DMS79 (cell line): ENCODE measurements around the gene SCN8A.
A peak's percentile ranks its signal among the peaks of the same experiment; 100 is the strongest.
"Not testable (repeated sequence)": the region's sequence is repeated elsewhere in the genome, so short reads cannot be mapped to it uniquely, and the experiment has no call there.

Experiments
- DNase-seq: peaks from one replicate; lab custom pipeline; 2025; lab: John Stamatoyannopoulos, UW

SCN8A gene

GRCh38 chr12:51591016-51591901 lies at the start of gene SCN8A:
TSS of gene SCN8A (plus strand) at chr12:51591233. CDS start at chr12:51662818, 71,585 bp downstream.
- no peak for DNase-seq

- no peak for DNase-seq
Observed at GRCh38 chr12:51546097-51546496, 44.9 kb upstream of the SCN8A start.

GRCh38 chr12:51547606-51548005 lies 43.4 kb upstream of the SCN8A start:
- DNase-seq, result no peak

GRCh38 chr12:51548241-51548640 lies 42.8 kb upstream of the SCN8A start:
- DNase-seq, result no peak

GRCh38 chr12:51549637-51550036 lies 41.4 kb upstream of the SCN8A start:
- DNase-seq, result no peak

GRCh38 chr12:51568271-51569032 lies 22.6 kb upstream of the SCN8A start:
- not testable (repeated sequence) for DNase-seq

GRCh38 chr12:51579321-51579850 lies 11.6 kb upstream of the SCN8A start:
- DNase-seq, result no peak

- DNase-seq, result no peak
Observed at GRCh38 chr12:51589060-51589459, 2.0 kb upstream of the SCN8A start.

- DNase-seq, result no peak
Observed at GRCh38 chr12:51589557-51590176, 1.4 kb upstream of the SCN8A start.

GRCh38 chr12:51590347-51591015 lies 552 bp upstream of the SCN8A start:
- peak; percentile 26 for DNase-seq

GRCh38 chr12:51592034-51592705 lies 1.1 kb downstream of the SCN8A start:
- no peak for DNase-seq

- DNase-seq, result no peak
Observed at GRCh38 chr12:51593021-51593420, 2.0 kb downstream of the SCN8A start.

- DNase-seq, result no peak
Observed at GRCh38 chr12:51593539-51593938, 2.5 kb downstream of the SCN8A start.

- no peak for DNase-seq
Observed at GRCh38 chr12:51598156-51598555, 7.1 kb downstream of the SCN8A start.

GRCh38 chr12:51600721-51601120 lies 9.7 kb downstream of the SCN8A start:
- no peak for DNase-seq

GRCh38 chr12:51601241-51601640 lies 10.2 kb downstream of the SCN8A start:
- DNase-seq, result no peak

- DNase-seq, result not testable (repeated sequence)
Observed at GRCh38 chr12:51605896-51606295, 14.9 kb downstream of the SCN8A start.

GRCh38 chr12:51607197-51607596 lies 16.2 kb downstream of the SCN8A start:
- not testable (repeated sequence) for DNase-seq

- no peak for DNase-seq
Observed at GRCh38 chr12:51620448-51620847, 29.4 kb downstream of the SCN8A start.

- no peak for DNase-seq
Observed at GRCh38 chr12:51621156-51621922, 30.3 kb downstream of the SCN8A start.
